Suppressor macrophage treated with lipopolysaccharide for 4 hours (primary cell): ENCODE results near the gene DHX16.
"Not testable (repeated sequence)": the region's sequence is repeated elsewhere in the genome, so short reads cannot be mapped to it uniquely, and the experiment has no call there.

Experiments used
- DNase-seq: peaks from one replicate; pipeline ENCODE4 v3.0.0-alpha.2; 2020

DHX16 gene

DNA sequence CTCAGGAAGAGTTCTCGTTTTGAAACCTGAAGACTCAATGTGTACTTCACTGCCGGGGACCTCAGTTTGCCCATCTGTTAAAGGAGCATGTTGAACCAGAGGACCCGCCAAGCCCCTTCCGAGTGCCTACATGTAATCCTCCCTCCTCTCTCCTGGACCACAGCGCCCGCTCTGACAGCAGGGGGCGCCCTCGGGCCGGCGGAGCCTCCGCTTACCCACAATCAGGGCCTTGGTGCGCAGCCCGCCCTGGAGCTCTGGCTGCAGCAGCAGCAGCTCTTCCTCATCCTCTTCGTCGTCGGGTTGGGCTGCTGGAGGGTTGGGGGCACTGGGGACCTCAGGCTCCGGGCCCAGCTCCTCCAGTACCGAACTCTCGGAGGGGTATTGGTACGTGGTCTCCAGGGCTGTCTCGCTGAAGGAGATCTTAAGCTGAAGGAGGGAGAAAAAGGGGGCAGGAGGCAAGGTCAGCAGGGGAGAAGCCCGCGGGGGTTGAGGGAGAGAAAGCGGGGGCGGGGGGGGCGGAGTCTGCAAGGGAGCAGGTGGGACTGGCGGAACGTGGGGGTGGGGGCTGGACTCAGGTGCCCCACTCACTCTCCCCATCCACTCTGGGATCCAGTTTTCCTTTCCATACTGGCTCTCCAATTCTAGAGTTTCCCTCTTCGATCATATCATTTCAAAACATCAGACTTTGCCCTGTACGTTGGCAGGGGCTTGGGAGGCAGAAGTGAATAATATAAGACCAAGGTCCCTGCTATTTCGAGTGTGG, 6.3 kb upstream of the DHX16 start:
- DNase-seq: peak; percentile 89

DNA sequence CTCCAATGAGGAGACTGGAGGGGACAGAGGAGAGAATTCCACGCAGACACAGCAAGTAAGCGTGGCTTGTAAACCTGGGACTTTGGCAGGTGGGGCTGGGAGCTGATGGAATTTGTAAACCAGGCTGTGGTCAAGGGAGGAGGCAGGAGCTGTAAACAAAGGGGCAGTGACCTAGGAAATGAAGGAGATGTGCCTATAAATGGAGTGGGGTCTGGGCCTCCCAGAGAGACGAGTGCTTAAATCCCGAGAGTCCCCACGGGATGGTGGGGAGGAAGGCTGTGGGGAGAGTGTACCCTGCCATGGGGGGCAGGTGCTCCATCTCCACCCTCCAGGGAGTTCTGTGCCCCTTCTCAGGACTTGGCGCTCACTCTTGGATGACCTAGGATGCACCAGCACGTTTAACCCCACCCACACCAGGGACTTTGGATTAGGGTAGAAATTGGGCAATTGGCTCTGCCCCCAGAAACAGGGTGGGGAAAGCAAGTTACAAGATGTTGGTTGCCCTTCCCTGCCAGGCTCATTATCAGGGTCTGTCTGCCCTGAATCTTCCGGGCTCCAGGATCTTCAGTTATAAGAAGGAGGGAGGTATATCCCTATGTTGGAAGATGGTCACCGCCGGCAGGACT, 4.0 kb upstream of the DHX16 start:
- no peak for DNase-seq

DNA sequence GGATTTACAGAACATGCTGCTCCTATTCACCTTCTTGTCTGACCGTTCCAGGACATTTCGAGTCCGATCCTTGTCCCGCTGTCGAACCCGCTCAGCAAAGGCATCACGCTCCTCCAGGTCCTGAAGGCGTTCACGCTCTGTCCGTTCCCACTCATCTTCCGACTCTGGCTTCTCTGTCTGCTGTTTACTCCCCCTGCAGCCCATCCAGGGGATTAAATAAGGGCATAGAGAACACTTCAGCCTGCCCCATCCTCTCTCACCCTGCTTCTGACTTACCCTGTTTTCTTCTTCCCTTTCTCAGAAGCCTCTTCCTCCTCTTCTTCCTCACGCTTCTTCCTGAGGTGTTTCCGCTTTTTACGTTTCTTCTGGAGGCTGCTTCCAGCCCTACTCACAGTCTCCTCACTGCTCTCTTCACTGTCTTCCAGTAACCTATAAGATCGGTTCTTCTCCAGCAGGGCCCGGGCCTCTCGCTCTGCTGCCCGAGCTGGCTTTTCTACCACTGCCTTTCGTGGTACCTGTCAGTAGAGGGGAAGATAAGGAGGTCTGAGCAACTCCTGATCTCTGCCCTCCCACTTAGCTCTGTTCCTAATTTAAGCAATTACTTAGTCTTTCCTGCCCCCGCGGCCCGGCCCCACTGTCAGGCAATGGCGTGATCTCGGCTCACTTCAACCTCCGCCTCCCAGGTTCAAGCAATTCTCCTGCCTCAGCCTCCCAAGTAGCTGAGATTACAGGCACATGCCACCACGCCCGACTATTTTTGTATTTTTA, 1.9 kb downstream of the DHX16 start:
- DNase-seq: no peak

DNA sequence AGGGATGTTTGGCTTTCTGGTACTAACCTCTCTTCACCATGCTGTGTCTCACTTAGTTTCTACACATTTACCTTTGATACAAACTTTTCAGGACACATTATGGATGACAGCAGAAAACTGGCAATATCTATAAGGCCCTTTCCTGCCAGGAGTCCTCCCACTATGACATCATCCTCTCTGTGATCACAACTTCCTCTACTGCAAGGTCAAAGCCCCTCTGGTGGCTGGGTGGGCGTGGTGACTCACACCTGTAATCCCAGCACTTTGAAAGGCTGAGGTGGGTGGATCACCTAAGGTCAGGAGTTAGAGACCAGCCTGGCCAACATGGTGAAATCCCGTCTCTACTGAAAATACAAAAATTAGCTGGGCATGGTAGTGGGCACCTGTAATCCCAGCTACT, 6.5 kb downstream of the DHX16 start:
- DNase-seq: peak; percentile 45

DNA sequence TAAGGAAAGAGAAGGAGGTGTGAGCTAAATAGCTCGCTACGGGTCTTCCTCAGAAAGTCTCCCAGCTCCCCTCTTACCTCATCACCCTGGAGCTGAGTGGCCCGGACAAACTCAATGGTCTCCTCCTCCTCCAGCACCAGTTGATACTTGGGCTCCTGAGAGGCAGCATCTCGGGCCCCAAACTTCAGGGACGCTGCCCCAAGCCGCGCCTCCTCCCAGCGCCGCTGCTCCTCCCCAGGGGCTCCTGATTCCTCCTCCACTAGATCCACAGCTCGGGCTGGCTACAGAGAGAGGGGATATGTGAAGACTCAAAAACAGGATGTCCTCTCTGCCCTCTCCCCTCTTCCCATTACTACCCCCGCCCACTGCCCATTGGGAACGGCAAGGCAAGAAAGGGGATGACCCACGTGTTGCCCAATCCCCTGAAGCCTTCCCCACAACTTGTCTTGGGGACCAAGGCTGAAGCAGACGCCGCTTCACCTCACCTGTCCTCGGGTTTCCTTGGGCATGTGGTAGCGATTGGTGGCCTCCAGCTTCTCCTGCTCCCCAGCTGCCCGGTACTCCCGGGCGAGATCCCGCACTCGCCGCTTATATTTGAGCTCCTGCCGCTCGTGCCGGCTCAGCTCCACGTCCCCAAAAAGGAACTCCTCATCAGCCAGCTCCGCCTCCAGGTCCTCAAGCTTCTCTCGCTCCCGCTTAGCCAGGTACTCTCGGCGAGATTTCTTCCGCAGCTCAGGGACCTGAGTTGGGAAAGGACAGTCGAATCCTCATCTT, 7.6 kb downstream of the DHX16 start:
- no peak for DNase-seq

DNA sequence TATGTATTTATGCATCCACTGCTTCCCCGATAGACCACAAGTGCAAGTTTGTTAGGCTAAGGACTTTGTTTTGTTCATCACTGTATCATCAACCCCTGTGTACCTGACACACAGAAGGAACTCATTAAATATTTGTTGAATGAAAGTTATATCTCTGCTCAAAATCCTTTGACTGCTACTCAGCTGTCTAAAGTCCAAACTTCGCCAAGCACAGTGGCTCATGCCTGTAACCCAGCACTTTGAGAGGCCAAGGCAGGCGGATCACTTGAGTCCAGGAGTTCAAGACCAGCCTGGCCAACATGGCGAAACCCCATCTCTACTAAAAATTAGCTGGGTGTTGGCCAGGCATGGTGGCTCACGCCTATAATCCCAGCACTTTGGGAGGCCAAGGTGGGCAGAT, 14.9 kb downstream of the DHX16 start:
- not testable (repeated sequence) for DNase-seq

DNA sequence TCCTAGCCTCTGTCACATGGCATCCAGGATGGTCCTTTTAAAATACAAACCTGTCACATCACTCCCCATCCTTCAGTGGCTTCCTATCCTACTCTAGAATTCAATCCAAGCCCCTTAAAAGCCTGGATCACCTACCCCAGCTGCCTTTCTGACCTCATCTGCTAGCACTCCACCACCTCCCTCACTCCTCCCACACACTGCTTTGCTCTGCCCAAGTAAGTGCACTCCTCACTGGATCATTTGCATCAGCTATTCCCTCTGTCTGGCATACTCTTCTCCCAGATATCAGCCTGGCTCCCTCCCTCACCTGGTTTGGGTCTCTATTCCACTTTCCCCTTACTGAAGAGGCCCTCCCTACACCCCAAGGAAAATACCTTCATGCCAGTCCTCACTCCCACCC, 15.4 kb downstream of the DHX16 start:
- no peak for DNase-seq

DNA sequence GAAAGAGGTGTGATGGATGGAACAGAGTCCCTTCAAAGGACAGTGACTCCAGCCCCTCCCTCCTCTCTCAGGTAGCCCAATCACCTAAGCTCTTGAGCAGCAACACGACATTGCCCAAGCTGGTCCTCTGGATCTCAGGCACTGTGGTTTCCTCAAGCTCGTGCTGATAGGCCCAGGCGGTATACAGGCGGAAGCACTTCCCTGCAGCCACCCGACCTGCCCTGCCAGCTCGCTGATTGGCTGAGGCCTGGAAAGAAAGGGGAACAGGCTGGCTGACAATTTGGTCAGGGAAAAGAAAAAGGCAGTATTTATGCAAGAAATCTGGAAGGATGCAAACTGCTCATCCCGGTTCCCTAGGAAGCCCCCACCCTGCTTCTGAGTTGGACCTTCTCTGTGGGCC, 16.3 kb downstream of the DHX16 start:
- DNase-seq: peak; percentile 42

DNA sequence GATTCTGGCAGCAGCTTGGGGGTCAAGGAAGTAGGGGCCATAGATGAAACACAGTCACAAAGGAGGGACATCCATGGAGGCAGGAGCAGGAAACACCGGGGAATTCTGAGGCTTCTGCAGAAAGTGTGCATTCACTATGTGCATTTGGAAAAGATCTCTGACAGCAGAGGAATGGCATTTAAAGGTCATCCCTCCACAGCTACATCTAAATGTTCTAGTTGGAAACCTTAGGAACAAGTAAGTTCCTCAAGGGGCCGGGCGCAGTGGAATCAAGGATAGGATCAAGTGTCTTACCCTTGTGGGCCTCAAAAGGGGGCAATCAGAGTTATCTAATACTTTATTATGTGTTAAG, 17.1 kb downstream of the DHX16 start:
- no peak for DNase-seq

DNA sequence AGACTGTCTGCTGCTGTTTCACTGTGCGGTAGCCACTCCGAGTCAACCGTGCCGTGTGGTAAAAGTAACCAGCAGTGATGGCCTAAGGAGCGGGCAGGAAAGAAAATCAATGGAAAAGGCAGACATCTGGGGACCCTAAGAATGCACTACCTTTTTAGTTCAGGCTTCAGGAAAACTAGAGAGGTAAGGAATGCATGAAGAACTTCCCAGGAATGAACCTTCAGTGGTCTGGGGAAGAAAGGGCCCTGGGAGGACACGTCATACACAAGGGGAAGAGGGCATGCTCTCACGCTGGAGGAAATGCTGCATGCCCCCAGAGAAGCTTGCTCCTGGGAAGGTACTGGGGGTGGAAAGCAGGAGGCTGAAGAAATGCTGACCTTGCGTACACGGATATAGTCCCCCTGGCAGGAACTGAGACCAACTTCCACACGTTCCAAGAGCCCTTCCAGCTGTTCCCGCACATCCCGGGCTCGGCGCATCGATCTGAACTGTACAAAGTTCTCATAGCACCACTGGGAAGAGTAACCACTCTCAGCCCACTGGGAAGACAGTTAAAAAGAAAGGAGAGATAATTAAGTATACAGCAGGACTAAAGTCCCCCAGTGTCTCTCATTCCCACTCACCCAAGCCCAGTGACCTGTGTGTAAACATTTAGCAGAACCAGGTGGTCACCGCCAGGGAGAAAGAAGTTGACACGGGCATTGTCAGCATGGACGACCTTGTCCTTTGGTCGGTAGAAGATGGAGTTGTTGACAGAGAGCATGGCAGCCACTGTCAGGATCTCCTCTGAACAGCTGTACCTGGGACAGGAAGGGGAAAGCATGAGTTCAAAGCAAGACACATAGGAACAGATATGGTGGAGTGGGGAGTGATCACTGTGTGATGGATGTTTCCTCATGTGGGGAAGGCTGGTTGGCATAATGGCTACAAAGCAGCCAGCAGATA, 17.7 kb downstream of the DHX16 start:
- no peak for DNase-seq

DNA sequence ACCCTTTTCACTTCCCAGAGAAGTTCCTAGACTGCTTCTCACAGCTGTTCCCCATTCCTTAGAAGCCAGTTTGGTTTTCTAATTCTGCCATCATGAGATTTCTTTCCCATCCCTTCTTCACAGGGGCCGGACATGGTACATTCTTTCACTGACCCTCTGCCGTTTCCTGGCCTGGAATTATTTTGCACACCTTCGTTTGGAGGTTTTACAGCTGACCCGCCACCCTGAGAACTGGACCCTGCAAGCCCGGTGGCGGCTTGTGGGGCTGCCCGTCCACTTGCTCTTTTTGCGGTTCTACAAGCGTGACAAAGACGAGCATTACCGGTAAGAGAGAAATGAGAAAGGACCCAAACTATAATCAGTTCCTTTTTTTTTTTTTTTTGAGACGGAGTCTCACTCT, 21.7 kb downstream of the DHX16 start:
- DNase-seq: no peak

DNA sequence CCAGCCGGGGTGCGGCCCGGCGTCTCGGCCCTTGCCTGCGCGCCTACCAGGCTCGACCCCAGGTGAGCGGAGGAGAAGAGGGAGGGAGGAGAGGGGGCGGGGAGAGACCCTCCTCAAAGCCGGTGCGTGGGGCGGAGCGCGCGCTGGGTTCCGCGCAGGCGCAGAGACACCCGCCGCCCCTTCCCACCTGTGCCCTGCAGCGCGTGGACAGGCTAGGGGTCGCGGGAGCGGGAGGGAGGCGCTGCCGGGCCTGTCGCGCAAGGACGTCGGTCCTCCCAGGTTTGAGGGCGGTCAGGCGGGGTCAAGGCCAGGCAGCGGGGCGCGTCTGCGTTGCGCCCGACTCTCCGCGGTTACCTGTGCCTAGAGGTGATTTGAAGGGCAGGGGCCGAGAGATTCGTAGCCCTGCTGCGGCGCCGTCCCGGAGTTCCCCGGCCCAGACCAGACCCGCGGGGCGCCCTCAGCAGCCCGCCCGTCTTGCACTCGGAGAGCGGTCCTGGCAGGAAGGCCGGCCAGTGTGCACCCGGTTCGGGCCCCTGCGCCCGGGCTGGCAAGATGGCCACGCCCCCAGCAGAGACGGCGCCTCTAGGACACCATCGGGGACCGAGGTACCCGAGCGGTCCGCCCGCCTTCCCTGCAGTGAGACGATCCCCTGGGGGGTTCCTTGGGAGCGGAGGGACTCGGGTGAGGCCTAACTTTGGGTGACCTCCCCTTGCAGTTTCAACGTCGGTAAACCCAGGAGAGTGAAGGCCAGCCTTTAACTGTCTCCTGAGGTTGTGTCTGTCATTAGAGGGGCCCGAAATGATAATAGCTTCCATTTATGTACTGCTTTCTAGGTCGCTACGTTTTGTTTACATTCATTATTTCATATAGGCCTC, 25.3 kb downstream of the DHX16 start:
- peak; percentile 76 for DNase-seq

DNA sequence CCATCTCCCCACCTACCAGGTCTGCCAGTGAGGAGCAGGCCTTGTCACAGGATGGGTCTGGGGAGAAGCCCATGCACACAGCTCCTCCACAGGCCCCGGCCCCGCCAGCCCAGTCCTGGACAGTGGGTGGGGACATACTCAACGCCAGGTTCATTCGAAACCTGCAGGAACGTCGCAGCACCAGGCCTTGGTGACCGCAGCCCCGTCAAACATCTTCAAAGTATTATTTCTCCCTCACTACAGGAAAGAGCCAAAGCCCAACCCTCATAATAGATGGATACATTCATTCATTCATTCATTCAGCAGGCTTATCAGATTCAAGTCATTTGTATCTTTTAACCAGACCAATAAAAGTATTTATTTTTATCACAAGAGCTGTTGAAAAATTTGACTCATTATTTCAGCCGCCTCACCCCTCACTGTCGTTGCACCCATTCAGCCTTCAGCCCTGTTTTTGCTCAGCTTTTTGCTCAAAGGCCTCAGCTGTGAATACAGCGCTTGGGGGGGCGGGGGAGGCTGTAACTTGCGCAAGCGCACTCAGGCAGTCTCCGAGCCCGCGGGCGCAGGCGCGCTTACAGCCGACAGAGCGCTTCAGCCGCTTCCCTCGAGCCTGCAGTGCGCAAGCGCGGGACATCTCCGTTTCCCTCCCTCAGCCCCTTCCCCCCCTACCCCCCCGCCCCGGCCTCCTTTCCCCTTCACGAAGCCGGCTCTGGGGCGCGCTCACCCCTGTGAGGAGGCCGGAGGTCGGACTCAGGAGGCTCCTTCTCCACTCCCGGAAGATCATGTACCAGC, 26.2 kb downstream of the DHX16 start, which contains the start of gene C6orf136:
C6orf136 (plus strand) TSS at position 684 of the 792 bp plus-strand sequence; CDS start at position 783, 99 bp downstream.
- peak; percentile 96 for DNase-seq

DNA sequence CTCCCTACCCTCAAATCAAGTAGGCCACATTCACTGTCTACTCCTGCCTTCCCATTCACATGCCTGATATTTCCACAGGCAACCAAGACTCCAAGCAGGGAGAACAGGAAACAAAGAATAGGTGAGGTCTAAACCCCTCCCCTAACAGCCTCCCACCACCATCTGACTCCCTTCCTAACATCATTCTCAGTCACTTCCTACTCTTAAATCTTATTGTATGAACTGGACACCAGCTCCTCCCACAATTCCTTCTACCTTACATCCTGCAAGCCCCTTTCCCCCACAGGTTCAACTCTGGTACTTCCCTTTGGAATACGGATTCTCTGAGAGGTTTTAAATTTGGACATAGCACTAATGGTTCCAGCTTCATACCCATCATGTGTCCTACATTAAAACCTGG, 26.8 kb downstream of the DHX16 start:
- DNase-seq: no peak

DNA sequence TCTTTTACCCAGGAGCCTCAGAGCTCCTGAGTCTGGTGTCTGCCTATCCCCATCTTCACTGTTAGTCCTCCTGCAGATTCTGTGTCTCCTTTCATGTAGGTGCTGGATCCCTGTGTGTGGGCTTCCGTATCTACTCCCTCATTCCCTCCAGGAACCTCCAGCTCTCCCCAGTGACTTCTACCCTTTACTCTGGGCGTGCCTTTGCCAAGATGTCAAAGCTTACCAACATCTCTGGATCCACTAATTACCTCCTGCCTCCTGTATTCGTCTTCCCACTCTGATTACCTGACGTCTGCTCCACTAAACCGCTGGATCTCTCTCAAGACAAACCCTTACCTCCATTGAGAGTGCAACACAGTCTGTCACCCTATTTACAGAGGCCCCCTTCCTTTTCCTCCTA, 28.0 kb downstream of the DHX16 start:
- DNase-seq: no peak

DNA sequence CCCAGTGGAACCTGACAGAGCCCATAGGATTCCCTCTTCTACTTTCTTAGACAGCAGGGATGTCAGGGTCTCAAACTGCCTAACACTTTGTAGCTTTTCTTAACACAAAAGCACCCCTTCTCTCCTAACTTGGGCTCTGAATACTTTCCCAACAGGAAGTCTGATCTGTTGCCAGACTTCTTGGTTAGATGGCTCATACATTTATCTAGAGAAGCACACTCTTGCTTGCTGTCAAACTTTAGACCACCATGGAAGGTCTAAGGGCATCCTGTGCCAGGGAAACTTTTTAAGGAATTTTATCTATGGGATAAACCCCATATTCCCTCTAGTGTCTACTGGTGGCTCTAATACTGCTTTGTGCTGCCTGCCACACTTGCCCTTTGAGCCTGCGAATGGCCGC, 29.1 kb downstream of the DHX16 start:
- no peak for DNase-seq

DNA sequence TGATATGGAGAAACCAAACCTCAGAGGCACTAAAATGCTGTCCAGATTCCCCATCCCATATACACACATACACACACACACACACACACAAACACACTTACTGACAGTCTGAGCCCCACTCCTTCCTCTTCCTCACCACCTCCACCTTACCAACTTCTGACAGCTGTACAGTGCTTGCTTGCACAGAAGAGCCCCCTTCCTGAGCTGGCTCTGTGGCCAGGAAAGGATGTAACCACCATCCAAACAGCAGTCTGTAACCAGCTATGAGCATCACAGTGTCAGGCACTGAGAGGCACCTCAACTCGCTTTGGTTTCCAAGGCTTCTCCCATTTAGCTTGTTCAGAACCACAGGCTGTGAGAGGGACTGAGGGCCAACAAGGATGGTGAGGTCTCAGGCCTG, 31.8 kb downstream of the DHX16 start:
- no peak for DNase-seq

DNA sequence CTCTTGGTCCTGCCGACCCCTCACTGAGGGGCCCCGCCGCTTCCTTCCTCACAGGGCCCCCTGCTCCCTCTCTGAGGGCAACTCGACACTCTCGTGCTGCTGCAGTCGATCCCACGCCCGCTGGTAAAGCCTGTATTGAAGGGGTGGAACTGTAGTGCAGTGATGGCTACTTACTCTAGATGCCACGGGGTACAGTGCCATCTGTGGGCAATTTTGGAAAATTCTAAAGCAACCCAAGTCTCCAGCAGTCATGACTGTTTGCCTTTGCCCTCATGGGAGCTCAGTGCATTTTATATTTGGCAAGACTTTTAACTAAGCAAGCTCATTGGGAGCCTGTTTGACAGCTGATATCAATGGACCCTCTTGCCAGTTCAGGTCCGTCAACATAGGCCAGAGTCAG, 32.3 kb downstream of the DHX16 start:
- DNase-seq: no peak

DNA sequence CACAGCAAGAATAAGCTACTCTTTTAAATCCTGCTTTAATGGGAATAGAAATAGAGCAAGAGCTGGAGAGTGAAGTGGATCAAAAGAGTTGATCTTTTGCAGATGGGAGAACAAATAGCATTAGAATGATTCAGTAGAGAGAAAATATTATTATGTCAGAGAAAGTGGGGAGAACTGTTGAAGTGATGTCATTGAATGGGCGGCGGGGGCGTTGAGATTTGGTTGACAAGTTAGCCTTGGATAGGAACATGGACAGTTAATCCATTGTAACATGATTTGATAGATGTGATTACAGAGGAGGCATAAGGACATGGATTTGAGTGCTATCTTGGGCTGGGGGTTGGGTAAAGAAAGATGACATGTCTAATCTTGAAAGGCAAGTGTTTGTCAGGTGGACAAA, 37.0 kb downstream of the DHX16 start:
- no peak for DNase-seq
